Gastrocnemius medialis (tissue), 4 donors: ENCODE results near the gene CCDC178.

Source experiments
- POLR2A ChIP-seq, 2 donors: fragments of 450-650 bp; IDR thresholded peaks; one replicate each; pipeline ENCODE4 v1.6.1; 2017; ENCODE audit warnings: antibody characterized with exemption in 2 of 2, mild to moderate bottlenecking in 2 of 2, moderate library complexity in 2 of 2
- TF ChIP-seq, protein P1 (sequence below), 5 experiments: fragments of 450-650 bp in 3 of 5; fragments of 200-600 bp in 2 of 5; sonication (generic) in 2 of 5; IDR thresholded peaks in 4 of 5; conservative IDR thresholded peaks in 1 of 5; 1 replicate in 4 of 5; 2 replicates in 1 of 5; pipeline ENCODE4 v1.5.1; 2016 to 2019; ENCODE audit warnings: antibody characterized with exemption in 5 of 5, mild to moderate bottlenecking in 3 of 5, moderate library complexity in 3 of 5

DNA sequence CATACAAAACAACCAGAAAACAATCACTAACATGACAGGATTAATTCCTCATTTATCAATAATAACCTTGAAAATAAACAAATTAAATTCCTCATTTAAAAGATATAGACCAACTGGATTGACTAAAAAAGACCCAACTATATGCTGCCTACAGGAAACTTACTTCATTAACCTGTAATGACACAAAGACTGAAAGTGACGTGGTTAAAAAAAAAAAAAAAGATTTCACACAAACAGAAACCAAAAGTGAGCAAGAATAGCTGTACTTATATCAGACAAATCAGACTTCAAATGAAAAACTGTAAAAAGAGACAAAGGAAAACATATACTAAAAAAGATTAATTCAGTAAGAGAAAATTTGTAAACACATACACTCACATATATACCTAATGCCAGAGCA lies 201.2 kb downstream of the CCDC178 start:
- TF ChIP-seq, protein P1, sequence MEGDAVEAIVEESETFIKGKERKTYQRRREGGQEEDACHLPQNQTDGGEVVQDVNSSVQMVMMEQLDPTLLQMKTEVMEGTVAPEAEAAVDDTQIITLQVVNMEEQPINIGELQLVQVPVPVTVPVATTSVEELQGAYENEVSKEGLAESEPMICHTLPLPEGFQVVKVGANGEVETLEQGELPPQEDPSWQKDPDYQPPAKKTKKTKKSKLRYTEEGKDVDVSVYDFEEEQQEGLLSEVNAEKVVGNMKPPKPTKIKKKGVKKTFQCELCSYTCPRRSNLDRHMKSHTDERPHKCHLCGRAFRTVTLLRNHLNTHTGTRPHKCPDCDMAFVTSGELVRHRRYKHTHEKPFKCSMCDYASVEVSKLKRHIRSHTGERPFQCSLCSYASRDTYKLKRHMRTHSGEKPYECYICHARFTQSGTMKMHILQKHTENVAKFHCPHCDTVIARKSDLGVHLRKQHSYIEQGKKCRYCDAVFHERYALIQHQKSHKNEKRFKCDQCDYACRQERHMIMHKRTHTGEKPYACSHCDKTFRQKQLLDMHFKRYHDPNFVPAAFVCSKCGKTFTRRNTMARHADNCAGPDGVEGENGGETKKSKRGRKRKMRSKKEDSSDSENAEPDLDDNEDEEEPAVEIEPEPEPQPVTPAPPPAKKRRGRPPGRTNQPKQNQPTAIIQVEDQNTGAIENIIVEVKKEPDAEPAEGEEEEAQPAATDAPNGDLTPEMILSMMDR (IDR thresholded peaks at IDR 0.05 in 4 of 5, conservative IDR thresholded peaks at IDR 0.05 in 1 of 5): no peak
- TF ChIP-seq POLR2A (IDR thresholded peaks at IDR 0.05): no peak
